ENCODE measurements around the gene NEU1.

DNA sequence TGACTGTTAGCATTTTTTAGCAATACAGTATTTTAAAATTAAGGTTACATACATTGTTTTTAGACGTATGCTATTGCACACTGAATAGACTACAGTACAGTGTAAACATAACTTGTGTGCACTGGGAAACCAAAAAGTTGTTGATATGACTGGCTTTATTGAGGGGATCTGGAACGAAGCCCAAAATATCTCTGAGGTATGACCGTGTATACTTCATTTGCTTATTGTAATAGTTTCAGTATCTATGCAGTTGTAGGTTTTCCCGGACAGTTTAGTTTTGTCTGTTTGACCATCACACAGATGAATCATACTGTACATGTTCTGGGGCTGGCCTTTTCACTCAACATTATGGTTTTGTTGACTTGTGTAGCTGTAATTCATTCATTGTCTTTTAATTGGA is 46.2 kb upstream of the NEU1 start:
- TF ChIP-seq, protein P1, sequence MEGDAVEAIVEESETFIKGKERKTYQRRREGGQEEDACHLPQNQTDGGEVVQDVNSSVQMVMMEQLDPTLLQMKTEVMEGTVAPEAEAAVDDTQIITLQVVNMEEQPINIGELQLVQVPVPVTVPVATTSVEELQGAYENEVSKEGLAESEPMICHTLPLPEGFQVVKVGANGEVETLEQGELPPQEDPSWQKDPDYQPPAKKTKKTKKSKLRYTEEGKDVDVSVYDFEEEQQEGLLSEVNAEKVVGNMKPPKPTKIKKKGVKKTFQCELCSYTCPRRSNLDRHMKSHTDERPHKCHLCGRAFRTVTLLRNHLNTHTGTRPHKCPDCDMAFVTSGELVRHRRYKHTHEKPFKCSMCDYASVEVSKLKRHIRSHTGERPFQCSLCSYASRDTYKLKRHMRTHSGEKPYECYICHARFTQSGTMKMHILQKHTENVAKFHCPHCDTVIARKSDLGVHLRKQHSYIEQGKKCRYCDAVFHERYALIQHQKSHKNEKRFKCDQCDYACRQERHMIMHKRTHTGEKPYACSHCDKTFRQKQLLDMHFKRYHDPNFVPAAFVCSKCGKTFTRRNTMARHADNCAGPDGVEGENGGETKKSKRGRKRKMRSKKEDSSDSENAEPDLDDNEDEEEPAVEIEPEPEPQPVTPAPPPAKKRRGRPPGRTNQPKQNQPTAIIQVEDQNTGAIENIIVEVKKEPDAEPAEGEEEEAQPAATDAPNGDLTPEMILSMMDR (conservative IDR thresholded peaks at IDR 0.05; ENCODE audit: low read length): no peak
- TF ChIP-seq EZH2phosphoT487 (IDR thresholded peaks at IDR 0.05; ENCODE audit: borderline replicate concordance): no peak

All from Loucy (cell line).